GM19328 (cell line): ENCODE measurements around the gene MOAP1.
"Not testable (repeated sequence)": the region's sequence is repeated elsewhere in the genome, so short reads cannot be mapped to it uniquely, and the experiment has no call there.

Experiments
- ATAC-seq: cut with Tn5 transposase; IDR thresholded peaks from one replicate; pipeline ENCODE4 v1.9.1; 2021; ENCODE audit warnings: mild to moderate bottlenecking, moderate library complexity; ENCODE audit not compliant: unreplicated experiment

Gene MOAP1

DNA sequence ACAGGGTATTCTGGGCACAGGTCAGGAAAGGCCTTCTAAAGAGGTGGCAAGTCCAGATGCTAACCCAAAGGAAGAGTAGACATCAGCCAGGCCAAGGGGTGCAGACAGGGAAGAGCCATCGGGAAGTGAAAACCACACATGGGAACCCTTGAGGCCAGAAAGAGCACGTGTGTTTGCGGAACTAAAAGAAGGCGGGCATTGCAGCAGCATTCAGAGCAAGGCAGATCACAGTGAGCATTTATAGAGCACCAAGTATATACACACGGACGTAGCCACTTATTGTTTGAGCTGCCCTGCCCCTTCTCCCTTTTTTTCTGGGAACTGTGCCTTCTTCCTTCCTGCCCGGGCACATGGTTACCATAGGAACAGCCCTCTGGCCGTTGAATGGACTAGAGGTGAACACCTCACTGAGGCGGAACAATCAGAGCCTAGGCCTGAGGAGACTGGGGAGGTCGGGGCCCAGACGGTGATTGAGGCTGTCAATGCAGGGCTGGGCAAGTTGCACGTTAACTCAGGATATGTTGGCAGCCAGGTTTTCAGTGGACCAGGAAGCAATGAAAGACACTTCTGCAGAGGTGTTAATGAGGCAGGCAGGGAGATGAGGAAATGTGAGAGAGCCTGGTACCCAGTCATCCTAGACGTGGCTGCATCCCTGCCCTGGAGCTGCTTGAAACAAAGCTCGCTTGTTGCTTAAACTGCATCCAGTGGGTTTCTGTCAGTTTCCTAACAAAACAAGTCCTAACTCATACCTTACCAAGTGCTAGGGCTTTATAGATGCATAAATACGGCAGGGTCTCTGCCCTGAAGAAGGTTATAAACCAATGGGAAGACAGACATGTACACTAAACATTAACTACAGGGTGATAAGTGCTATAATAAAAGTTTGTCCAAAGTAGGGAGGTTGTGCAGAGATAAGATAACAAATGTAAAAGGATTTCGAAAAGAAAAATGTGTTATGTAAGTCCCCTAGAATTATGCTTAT lies 34.2 kb downstream of the MOAP1 start:
- no peak for ATAC-seq

DNA sequence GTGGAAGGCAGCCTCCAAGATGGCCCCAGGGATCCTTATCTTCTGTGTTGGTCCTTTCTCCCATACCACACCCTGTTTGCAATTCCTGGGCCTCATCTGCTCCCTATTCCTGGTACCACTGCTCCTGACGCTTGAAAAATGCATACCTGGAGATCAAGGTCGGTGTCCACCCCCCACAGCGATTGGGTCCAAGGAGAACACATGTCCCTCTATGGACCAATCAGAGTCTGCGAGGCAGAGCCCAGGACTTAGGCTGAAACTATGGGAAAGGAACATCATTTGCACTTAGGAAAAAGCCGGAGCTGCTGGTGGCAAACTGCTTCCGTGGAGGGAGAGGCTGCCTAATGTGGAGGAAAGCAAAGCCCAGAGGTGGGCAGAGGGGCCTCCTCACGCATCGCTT lies 35.7 kb downstream of the MOAP1 start:
- no peak for ATAC-seq

DNA sequence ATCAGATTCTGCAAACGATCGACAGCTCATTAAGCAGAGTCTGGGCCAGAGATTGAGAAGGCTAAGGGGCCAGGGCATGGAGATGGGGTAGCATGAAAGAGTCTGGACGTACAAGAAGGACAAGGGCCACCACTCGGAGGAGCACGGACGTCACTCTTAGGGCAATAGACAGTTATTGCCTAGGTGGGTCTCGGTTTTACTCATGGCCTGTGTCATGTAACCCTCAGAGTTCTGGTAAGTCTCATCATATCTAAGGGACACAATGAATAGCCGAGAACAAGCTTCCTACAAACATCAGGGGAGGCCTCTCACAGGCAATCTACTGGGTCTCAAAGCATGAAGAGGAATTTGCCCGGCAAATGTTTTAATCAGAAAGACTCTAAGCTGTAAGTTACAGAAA lies 38.6 kb downstream of the MOAP1 start:
- no peak for ATAC-seq

DNA sequence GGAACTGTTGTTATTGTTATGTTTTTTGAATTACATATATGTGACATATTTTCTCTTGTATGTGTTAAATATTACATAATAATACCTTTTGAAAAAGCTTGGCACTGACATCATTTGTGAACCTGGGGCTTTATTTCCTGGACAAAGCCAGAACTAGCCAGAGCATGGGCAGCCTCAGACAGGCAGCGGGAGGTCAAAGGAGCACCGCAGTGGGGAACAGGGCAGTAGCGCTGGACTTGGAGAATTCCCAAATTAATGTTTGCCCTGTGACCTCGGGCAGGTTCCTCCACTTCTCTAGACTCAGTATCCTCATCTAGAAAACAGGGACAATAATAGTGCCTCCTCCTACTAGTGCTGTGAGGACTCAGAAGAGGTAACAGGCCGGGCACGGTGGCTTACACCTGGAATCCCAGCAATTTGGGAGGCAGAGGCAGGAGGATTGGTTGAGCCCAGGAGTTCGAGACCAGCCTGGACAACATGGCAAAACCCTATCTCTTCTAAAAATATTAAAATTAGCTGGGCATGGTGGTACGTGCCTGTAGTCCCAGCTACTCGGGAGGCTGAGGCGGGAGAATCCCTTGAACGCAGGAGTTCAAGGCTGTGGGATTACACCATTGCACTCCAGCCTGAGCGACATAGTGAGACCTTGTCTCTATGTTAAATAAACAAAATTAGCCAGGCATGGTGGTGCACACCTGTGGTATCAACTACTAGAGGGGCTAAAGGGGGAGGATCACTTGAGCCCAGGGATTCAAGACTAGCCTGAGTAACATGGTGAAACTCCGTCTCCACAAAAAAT lies 41.6 kb downstream of the MOAP1 start:
- no peak for ATAC-seq

DNA sequence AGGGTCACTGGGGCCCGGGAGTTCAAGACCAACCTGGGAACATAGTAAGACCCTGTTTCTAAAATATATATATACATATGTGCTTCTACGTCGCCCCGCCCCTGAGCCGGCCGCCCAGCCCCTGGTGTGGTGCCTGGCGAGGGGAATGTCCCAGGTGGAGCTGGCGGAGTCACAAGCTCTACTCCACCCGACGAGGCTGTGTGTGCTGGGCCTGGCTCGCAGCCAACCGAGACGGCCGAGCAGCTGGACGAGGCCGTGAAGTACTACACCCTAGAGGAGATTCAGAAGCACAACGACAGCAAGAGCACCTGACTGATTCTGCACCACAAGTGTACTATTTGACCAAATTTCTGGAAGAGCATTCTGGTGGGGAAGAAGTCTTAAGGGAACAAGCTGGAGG lies 46.8 kb downstream of the MOAP1 start:
- ATAC-seq, result no peak

DNA sequence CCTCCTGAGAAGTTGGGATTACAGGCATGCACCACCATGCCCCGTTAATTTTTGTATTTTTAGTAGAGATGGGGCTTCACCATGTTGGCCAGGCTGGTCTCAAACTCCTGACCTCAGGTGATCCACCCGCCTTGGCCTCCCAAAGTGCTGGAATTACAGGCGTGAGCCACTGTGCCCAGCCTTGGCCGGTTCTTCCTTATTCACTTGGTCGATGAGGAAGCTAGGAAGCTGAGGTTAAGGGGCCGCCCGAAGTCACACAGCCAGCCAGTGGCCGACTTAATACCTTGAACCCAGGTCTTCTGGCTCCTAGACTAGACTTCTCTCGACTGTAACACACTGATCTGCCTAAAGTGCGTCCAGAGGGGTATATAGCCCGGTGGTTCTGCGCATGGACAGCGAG lies 48.2 kb downstream of the MOAP1 start:
- not testable (repeated sequence) for ATAC-seq

DNA sequence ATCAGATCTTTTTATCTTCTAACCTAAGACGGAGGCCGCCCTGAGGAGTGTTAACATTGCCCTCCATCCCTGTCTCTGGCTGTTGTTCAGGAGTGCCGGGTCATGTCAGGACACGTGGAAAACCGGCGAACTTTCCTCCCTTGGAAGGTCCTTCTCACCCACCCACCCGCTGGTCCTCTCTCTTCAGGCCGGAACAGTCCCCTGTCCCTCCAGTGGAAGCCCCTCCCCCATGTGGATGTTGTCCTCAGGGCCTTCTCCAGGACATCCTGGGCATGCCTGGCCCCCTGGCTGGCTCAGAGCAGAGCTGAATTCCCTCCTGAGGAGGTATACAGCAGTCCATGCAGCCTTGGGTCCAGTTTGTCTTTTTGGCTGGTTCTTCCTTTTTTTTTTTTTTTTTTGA lies 48.7 kb downstream of the MOAP1 start:
- no peak for ATAC-seq

DNA sequence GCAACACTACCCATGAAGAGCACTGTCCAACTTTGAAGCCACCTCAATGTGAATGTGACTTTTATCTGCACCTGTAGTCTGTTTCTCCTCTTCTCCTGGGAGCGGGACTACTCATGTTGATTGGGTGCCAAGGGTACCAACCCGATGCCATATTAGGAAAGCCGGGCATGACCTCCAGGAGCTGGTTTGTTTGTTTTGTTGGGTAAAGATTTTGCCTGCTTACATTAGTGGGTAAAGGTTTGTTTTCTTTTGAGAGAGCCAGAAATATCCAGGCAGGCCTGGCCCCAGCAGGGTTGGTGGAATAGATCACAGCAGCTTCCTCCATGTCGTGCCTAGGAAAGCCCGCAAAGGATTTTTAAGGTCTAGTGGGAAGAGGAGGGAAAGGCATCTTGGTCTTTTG lies 49.3 kb downstream of the MOAP1 start:
- no peak for ATAC-seq

DNA sequence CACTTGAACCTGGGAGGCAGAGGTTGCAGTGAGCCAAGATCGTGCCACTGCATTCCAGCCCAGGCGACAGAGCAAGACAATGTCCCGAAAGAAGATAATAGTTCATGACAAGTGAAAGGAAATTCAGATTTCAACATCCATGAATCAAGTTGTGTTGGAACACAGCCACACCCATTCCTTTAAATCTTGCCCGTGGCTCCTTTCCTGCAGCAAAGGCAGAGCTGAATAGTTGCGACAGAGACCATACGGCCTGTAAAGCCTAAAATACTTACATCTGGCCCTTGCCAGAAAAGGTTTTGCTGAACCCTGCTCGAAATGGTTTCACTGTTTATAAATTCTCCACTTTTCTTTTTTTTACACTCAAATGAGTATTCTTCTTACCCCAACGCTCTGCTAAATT lies 51.2 kb downstream of the MOAP1 start:
- no peak for ATAC-seq

DNA sequence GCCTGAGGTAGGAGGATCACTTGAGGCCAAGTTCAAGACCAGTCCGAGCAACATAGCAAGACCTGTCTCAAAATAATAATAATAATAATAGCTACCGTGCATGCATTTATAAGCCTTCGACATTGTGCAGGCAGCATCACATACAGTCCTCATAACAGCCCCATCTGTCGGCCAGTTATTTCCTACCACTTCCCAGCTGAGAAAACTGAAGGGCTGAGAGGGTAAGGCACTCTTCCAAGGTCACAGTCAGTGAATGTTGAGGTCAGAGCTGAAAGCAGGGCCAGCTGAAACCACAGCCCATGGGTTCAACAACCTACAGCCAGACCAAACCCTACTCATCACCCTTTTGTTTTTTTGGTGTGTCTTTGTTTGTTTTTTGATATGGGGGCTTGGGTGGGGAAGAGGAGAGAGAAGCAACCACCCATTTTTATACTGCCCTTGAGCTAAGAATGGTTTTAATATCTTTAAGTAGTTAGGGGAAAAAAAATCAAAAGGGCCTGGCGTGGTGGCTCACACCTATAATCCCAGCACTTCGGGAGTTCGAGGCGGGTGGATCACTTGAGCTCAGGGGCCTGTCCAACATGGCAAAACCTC lies 52.1 kb downstream of the MOAP1 start:
- no peak for ATAC-seq
